Epithelial cell of prostate (primary cell): ENCODE measurements around the gene MRPS34.

Experiments used
- DNase-seq: peaks from one replicate; pipeline ENCODE4 v3.0.0-alpha.2; 2011; ENCODE audit warnings: low read depth, low spot score
- H3K27ac ChIP-seq: fragments of 450-650 bp; 2 replicates; pipeline ENCODE4 v1.5.1; 2017; ENCODE audit warnings: mild to moderate bottlenecking

MRPS34 gene

DNA sequence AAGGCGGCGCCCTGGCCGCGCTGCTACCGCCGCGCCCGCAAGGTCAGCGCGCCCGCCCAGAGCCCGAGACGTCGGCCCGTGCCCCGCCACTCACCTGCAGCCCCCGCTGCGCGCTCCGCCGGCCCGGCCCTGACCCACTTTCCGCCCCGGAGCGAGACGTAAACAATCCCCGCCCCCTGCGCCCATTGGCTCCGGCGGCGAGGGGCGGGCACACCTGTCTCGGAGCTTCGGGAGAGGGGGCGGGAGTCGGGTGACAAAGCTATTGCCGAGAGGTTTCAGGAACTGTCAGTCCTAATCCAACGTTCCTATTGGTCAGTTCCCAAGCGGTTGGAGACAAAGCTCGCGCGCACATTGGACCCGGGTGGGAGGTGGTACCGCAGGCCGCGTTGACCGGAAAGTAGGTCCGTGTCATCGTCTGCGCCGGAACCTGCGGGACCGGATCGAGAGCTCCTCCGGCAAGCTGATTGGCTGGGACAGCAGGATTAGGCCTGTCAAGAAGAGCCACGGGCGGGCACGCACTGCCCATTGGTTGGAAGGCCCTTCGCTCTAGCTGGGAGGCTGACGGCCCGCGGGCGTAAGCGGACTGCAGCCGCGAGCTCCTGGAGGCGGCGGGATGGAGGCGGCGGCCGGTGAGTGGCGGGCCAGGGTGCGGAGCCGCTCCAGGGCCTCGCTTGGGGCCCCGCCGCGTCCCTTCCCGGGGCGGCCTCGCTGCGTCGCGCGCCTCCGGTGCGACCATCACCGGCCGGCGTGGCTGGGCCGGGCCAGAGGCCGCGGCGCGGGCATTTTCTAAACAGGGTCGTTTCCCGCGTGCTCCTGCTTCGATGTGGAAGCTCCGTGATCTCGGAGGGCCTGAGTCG lies 9.7 kb upstream of the MRPS34 start, which contains the start of the genes NUBP2 and SPSB3:
TSS of gene NUBP2 (plus strand) at position 553 of the 857 bp plus-strand sequence. CDS start at position 614, 61 bp downstream.
TSS of gene SPSB3 (minus strand) at position 164 of the 857 bp plus-strand sequence. CDS start 1,088 bp downstream, outside the sequence.
- peak within 1 kb of the TSS; percentile 82 for H3K27ac ChIP-seq

DNA sequence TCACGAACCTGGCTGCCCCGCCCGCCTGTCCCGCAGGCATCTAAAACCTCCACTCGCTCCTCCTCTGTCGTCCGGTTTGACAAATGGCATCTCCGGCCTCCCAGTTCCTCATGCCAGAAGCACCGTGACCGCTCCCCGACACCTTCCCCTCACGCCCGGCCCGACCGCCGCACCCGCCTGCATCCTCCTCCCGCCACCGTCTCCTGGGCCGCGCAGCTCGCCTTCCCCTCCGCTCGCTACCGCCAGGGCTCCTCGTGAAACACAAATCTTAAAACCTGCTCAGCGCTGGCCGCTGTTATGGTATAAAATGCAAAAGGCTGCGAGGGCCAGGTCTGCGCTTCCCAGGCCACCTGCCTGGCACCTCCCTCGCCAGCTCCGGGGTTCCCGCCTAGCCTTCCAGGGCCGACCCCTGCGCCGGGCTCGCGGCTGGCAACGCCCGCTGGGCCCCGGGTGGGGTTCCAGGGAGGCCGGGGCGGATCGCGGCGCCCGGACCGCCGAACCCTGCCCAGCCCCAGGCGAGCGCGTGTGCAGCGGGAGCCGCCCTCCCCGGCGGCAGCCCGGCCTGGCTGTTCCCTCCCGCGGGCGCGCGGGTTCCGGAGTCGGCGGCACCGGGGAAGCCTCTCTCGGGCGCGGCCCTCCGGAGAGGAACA lies 8.9 kb upstream of the MRPS34 start:
- H3K27ac ChIP-seq = peak overlapping the region; percentile 82
- DNase-seq = no peak

More for the DNA sequence above, 9.7 kb upstream of the MRPS34 start, which contains the start of the genes NUBP2 and SPSB3:
- peak; percentile 100 for DNase-seq

DNA sequence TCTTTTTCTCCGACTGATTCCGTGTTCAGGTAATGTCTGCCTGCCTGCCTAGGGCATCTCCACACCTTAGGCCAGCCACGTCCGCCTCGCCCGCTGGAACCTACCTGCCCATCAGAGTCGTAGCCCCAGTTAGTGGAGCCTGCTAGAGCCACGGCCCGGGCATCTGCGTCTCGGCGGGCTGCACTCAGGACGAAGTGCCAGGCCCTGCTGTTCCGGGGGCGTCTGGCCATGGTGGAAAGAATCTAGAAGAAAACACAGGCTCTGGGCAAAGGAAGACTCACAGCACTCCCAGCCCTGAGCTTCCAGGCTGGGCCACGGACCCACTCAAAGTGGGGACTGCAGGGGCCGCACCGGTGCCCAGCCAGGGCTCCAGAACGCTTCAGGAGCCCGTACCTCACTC lies 8.3 kb upstream of the MRPS34 start:
- H3K27ac ChIP-seq = peak overlapping the region; percentile 82

GRCh38 chr16:1780677-1781072 lies 7.7 kb upstream of the MRPS34 start:
- H3K27ac ChIP-seq = peak overlapping the region; percentile 82
- DNase-seq = no peak

More for the DNA sequence above, 8.3 kb upstream of the MRPS34 start:
- DNase-seq = no peak

DNA sequence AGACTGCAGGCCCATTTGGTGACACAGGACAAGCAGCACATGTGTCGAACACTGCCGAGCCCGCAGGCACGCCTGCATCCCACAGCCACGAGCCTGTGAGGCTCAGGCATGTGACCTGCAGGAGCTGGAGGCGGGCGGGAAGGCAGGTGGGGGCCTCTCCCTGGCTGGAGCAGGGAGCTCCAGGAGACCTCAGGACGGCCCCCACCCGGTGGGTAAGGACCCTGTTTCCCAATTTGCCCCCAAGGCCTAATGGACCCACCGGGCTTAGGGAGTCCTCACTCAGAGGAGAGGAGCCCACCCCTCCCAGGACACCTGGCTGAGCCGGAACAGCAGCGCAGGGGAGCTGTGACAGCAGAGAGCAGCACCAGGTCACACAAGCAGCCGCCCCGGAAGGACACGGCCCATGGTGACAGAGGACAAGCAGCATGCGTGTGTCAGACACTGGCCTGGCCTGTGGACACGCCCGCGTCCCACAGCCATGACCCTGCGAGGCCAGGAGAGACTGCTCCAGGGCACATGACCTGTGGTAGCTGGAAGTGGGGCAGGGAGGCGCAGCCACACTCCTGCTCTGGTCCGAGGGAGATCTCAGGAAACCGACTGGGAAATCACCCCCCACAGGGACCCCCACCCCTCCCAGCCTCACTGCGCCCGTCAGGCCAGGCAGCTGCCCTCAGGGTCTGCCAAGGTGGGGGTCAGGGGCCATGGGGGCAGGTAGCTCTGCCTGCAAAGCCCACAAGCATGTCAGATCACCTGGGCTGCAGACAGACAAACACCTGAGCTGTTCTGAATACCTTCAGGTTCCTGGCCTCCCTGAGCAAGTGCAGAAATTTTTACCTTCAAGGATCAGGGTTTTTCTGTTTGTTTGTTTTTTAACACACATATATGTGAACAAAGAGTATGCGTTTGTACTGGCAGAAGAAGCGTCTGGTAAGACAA lies 7.1 kb upstream of the MRPS34 start:
- DNase-seq = no peak
- H3K27ac ChIP-seq = peak overlapping the region; percentile 82

DNA sequence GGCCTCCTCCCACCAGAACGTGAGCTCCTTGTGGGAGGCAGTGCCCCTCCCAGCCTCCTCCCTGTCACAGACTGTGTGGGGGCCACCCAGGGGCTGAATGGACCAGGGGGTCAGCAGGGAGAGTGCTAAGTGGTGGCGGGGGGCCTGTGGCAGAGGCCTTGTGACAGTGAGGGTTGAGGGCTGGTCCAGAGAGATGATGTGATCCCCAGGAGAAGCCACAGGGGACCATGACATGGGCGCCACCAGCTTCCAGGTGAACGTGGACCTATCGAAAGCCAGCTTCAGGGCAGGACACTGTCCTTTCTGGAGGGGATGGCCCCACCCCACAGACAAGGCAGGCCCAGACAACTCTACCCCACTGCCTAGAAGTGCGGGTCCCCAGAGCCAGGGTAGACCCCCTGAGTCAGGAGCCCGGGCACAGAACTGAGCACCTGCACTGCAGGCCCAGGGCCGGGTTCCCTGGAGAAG lies 6.3 kb upstream of the MRPS34 start:
- DNase-seq = no peak

DNA sequence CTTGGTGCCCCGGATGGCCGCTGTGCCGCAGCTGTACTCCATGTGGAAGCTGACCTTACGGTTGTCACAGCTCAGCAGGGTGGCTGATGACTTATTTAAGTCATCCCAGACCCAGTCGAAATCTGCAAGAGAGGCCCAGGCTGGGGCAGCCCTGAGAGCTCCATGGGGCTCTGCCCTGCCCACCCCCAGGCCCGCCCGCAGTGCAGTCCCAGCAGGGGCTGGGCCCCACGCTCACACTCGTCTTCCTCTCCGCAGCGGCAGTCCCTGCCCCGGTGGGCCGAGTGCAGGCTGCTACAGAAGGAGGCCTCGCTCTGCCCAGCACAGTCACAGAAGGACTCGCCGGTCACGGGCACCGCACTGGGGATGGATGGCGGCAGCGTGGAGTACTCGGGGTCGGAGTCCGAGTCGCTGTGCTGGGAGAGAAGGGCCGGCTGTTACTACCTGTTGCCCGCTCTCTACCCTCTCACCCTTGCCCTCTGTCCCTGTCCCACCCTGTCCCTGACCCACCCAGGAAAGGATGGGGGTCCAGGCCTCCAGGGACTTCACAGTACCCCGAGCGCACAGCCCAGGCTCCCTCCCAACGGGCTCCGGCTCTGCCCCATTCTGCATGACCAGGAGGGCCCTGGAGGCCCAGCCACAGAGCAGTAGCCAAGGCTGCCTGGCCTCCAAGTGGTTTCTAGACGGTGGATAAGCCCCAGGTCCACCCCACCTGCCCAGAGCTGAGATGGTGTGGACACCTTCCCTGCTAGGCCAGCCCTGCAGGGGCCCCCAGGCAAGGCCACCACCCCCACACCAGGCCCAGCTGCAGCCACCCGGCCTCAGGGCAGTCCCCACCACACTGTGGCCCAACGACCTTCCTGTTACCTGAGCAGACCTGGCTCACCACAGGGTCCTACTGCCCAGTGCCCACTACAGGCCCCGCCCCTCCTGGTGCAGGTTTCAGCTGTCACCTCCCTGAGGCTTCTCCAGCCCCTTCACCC lies 5.6 kb upstream of the MRPS34 start:
- no peak overlapping the region for H3K27ac ChIP-seq
- DNase-seq = no peak

More for the DNA sequence above, 6.3 kb upstream of the MRPS34 start:
- H3K27ac ChIP-seq = no peak overlapping the region

DNA sequence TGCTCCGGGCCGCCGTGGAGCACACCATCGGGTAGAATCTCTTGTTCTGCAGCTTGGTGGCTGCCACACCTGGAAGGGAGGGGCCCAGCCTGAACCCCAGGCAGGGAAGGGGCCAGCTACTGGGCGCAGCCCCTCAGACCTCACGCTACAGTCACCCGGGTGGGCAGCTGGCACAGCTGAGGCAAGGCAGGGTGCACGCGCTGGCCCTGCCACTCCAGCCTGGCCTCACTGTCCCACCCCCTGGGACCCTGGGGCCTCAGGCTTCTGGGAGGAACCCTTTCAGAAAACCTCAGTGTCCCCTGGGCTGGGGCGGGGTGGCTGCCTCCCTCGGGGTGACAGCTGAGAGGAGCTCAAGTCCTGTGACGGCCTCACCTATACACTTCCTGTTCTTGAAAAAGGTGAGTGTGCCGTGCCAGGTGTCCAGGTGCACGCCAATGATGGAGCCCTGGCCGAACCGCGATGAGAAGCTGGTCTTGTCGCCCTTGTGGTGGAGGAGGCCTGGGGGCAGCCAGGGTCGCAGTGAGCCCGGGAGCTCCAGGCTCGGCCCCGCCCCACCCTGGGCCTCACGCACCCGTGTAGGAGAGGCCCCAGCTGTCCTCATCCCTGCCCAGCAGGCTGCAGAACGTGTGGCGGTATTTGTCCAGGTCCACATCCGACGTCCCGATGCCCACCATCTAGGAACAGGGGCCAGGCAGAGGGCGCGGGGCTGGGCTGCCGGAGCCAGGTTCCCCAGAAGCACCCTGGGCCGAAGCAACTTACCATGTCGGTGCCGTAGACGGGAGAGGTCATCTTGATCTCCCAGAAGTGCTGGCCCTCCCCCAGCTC lies 4.7 kb upstream of the MRPS34 start:
- DNase-seq = no peak
- H3K27ac ChIP-seq = no peak overlapping the region

DNA sequence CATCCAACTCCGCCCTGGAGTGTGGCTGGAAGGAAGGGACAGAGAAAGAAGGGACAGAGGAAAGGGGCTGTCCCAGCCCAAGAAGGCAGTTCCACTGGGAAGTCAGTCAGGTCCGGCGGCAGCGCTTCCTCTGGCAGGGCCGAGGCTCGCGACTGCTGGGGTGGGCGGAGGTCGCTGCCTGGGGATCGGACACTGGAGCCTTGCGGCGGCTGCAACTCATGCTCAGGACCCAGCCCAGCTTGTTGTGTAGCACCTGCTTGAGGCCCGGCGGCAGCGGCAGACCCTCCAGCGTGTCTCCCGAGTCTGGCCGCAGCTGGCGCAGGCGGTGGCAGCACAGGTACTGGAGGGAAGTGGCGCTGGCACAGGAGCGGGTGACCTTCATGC lies 4.0 kb upstream of the MRPS34 start:
- DNase-seq = no peak
- H3K27ac ChIP-seq = no peak overlapping the region

DNA sequence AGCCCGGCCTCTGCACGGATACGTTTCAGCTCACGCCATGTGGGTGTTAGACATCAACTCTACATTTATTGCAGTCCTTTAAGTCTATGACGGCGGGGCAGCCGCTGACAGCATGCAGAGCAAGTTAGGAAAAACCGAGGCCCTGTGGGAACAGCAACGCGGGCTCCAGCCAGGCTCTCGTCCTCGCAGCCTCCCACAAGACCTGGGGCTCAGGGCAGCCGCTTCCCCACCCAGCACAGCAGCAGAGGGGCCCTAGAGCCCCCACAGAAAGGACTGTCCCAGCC lies 3.7 kb upstream of the MRPS34 start:
- no peak overlapping the region for H3K27ac ChIP-seq
- DNase-seq = no peak

DNA sequence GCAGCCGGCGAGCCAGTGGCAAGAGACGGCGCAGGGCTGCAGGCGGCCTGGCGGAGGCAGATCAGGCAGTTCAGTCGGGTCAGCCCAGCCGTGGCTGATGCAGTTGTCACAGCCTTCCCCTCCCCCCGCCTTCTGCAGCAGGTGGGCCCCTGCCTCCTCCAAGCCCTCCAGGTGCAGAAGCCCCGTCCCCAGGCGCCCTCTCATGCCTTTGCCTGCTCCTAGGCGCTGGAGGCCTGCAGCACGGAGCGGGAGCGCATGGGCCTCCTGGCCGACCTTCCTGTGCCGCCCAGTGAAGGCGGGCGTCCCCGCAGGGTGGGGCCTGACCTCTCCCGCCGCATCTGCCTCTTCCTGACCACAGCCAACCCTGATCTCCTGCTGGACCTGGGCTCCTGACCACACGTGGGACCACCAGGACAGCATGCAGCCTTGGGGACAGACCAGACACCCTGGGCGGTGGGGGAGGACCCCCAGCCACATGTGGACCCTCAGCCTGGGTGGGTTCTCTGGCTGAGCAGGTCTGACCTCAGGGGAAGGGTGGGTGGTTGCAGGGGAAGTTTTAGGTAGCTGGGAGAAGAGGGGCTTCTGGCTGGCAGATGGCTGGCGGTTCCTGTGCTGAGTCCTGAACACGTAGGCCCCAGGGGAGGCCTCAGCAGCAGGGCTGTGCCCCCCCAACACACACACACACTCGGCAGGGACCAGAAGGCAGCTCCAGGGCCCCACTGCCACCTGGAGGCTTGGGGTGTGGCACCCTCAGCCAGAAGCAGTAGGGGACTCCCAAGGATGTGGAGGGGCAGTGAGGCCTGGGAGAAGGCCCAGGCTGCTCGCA lies 3.1 kb upstream of the MRPS34 start:
- DNase-seq = no peak
- H3K27ac ChIP-seq = no peak overlapping the region

- DNase-seq = no peak
- no peak overlapping the region for H3K27ac ChIP-seq
Observed at GRCh38 chr16:1775006-1775845, 2.3 kb upstream of the MRPS34 start.

DNA sequence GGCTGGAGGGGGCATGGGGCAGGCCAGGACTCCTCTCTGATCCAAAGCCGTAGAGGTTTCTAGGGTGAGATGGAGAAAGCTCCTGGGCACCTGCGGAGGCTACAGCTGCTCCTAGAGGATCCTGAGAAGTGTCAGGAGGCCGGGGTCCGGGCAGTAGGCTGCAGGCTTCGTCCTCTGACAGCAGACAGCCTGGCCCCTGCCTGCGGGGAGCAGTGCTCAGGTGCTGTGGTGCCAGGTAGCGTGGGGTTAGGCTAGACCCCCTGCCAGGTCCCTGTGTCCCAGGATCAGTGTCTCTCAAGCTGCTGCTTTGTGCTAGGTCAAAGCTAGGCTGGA lies 1.5 kb upstream of the MRPS34 start:
- peak overlapping the region; percentile 88 for H3K27ac ChIP-seq
- DNase-seq = no peak

DNA sequence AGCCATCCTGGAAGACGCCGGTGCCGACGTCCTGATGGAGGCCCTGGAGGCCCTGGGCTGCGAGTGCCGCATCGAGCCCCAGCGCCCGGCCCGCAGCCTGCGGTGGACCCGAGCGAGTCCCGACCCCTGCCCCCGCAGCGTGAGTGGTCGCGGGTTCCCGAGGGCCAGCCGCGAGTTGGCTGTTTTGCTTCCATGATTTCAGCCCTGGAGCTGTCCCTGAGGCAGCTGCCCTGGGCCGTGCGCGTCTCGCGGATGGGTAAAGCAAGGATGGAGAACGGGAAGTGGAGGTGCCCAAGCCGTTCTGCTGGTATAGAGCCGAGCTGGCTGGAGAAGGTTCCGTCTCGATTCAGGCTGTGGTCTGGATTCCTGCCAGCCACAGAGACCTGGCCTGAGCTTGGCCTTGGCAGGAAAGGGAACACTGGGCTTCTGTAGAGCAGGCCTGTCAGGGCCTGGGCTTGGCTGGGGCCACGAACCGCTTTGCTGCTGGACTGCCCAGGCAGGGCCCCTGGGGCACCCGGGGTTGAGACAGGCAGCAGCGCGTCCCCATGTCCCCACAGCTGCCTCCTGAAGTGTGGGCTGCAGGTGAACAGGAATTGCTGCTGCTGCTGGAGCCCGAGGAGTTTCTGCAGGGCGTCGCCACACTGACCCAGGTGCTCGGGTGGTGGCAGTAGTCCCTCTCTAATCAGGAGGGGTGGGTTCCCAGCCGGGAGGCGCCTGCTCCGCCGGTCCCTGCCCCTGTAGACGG lies 941 bp upstream of the MRPS34 start:
- DNase-seq = no peak
- peak overlapping the region; percentile 88 for H3K27ac ChIP-seq

- H3K27ac ChIP-seq = peak within 1 kb of the TSS; percentile 88
- DNase-seq = no peak
Observed at GRCh38 chr16:1772362-1772907, 499 bp downstream of the MRPS34 start, which contains the start of gene EME2. EME2 (plus strand) TSS chr16:1772810; CDS start chr16:1773228, 418 bp downstream.
